ENCODE data around the gene RERG.

RERG gene

DNA sequence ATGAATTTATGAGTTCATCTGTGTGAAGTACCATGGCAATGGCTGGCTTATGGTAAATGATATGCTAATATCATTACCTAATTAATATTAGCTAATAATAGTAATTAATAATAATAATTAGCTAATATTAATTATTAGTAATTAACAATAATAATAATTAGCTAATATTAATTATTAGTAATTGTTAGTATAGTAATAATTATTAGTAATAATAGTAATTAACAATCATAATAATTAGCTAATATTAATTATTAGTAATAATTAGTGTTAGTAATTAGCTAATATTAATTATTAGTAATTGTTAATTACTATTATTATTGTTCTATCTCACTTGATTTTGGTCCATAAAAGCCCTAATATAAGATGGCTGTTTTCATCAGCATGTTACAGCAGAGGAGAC, 19.8 kb downstream of the RERG start:
- no peak for TF ChIP-seq CTCF (IDR thresholded peaks at IDR 0.05; ENCODE audit: borderline replicate concordance, insufficient read depth, low read depth, low read length)
- H3K4me3 ChIP-seq (ENCODE audit: low read depth, low read length) = no peak overlapping the region

DNA sequence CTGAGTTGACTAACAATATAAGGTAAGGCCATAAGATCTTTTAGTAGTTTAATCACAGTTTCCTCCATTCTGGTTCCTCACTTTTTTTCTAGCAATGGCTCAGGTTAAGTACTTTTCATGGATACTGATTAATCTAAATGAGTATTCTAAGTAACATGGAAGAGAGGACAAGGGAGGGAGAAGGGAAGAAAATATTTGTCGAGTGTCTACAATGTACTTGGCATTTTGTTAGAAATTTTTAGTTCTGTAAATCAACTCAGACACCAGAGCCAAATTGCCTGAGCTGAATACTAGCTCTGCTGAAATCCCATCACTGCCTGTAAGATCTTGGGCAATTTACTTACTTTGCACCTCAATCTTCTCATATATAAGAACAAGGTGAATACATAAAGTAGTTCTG, 20.2 kb downstream of the RERG start:
- H3K4me3 ChIP-seq (ENCODE audit: low read depth, low read length) = no peak overlapping the region
- TF ChIP-seq CTCF (IDR thresholded peaks at IDR 0.05; ENCODE audit: borderline replicate concordance, insufficient read depth, low read depth, low read length) = no peak

DNA sequence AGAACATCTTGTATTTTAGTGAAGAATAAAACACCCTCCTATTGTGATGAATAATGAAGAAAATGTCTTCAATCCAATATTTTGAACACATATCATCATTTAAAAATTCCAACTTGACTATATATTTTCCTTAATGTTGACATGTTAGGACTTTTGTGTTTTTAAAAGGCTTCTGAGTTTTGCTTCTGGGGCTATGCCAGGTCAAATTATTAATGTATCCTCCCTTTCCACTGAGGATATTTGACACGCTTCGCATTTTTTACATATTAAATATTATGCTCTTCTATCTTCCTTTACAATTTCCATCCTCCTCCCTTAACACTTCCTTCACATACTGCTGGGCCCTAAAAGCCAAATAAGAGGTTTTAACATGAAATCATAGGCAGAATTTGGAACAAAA, 20.6 kb downstream of the RERG start:
- H3K4me3 ChIP-seq (ENCODE audit: low read depth, low read length) = no peak overlapping the region
- TF ChIP-seq CTCF (IDR thresholded peaks at IDR 0.05; ENCODE audit: borderline replicate concordance, insufficient read depth, low read depth, low read length) = no peak

- TF ChIP-seq CTCF (IDR thresholded peaks at IDR 0.05; ENCODE audit: borderline replicate concordance, insufficient read depth, low read depth, low read length) = no peak
Observed at GRCh38 chr12:15199930-15200329, 21.3 kb downstream of the RERG start.

DNA sequence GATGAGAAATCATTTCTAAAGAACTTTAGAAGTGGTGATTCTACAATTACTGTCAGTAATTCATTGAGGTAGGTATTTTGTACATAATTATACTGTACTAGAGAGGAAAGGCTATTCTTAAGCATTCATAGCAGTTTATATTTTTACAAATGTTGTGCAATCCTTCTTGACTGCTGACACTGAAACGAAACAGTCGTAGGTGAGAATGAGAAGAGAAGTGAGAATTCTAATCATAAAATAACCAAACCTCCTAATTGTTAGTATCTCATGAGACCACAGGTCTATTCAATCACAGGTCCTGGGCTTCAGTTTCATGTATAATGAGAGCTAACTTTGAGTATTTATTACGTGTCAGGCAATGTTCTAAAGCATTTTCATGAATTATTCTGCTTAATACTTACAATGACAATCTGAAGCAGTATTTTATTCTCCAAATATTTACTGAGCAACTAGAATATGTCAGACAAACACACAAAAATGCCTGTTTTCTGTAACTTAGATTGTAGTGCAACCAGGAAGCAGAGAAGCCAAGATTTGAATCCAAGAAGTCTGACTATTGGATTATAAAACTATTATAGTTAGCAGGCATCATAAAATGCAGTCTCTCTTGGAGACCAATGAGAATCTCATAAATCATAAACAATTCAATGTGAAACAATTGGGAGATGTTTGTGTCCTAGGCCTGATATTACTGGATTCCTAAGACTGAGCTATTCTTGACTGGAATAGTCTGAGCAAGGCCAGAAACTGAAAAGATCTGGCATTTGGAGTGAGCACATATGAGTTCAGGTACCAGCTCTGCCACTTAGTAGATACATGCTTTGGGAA, 24.3 kb downstream of the RERG start:
- TF ChIP-seq CTCF (IDR thresholded peaks at IDR 0.05; ENCODE audit: borderline replicate concordance, insufficient read depth, low read depth, low read length) = no peak
- no peak overlapping the region for H3K4me3 ChIP-seq (ENCODE audit: low read depth, low read length)

More at GRCh38 chr12:15199930-15200329, 21.3 kb downstream of the RERG start:
- no peak overlapping the region for H3K4me3 ChIP-seq (ENCODE audit: low read depth, low read length)

GRCh38 chr12:15196221-15196620, 25.0 kb downstream of the RERG start:
- no peak for TF ChIP-seq CTCF (IDR thresholded peaks at IDR 0.05; ENCODE audit: borderline replicate concordance, insufficient read depth, low read depth, low read length)
- no peak overlapping the region for H3K4me3 ChIP-seq (ENCODE audit: low read depth, low read length)
